ENCODE results near the gene CXCL14.

The CXCL14 gene

GRCh38 chr5:135568246-135568645, 10.5 kb downstream of the CXCL14 start:
- no peak for DNase-seq (ENCODE audit: low read depth in 2 of 2)

DNA sequence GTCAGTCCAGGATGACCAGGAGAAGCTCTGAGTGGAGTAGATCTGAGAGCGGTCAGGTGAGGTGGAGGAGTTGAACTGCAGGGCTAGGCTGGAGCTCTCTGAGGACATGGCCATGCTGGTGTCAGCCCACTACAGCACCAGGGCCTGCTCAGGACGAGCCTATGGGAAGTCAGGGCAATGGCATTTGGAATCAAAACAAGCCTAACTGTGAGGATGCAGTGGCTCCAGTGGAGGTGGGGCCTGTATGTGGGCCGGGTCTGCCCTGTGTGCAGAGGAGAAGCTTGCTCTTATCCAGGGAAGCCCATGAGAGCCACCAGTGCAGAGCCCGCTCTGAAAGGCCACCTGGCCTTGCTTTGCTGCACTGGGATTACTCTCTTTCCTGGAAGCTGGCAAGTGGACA, 11.1 kb downstream of the CXCL14 start:
- DNase-seq (ENCODE audit: low read depth in 2 of 2): no peak

GRCh38 chr5:135566422-135567400, 12.1 kb downstream of the CXCL14 start:
- no peak for DNase-seq (ENCODE audit: low read depth in 2 of 2)

DNA sequence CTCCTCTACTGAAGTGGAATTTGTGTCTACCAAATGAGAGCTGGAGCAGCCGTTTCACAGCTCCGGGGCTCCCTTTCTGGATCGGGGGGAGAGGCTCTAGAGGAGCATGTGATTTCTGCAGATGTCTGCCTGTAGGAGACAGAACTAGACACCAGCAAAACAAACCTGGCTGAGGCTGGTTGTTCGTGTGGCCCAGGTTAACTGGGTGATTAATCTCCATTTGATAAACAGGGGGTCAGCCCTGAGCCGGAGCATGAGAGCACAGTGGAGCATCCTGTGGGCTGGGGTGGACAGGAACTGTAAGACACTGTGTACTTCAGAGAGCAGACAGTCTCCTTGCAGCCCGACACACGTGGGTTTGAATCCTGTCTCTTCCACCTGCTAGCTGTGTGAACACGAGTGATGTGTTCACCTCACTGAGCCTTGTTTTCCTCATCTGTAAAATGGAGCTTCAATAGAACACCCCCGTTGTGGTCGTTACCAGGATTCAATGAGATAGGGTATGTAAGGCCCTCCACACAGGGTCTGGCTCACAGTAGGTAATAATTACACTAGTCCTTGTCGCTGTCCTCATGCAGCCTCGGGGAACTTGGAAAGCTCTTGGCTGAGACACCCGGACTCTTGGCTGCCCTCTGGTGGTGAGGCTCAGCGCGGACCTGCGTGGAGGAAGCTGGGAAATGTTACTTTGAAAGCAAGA, 12.9 kb downstream of the CXCL14 start:
- DNase-seq (ENCODE audit: low read depth in 2 of 2): peak; percentile 22 to 31

DNA sequence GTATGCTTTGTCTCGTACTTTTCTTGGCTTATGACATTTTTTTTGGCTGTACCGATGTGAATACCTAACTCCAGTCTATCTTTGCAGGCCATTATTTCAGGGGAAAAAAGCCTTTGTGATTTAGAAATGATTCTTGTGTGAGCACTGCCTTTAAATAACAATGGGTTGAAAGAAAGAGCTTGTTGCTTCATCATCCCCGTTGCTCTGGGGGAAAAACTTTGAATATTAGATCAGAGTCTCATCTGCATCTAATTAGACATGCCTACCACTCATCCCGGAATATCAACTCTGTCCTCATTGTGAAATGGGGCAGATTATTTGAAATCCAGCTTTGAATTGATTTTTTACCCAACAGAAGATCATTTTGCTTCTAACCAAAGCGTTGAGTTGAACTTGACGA, 13.5 kb downstream of the CXCL14 start:
- no peak for DNase-seq (ENCODE audit: low read depth in 2 of 2)

- no peak for DNase-seq (ENCODE audit: low read depth in 2 of 2)
Observed at GRCh38 chr5:135564331-135564730, 14.5 kb downstream of the CXCL14 start.

DNA sequence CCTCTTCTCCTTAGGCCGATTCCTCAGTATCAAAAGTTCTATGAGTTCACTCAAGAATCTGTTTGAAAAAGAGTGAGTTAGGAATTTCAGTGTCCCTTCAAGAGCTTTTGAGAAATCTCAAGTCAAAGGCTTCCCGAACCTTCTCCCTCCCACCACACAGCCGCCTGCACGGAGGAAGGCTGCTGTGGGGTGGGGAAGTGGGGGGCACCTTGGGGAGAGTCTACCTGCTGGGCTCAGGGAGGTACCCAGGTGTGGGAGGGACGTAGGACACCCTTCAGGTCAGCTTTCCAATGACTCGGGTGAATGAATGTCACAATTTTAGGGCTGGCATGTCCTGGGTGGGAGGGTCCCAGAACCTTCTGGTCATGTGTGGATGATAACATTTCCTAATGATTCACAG, 17.5 kb downstream of the CXCL14 start:
- DNase-seq (ENCODE audit: low read depth in 2 of 2): no peak

DNA sequence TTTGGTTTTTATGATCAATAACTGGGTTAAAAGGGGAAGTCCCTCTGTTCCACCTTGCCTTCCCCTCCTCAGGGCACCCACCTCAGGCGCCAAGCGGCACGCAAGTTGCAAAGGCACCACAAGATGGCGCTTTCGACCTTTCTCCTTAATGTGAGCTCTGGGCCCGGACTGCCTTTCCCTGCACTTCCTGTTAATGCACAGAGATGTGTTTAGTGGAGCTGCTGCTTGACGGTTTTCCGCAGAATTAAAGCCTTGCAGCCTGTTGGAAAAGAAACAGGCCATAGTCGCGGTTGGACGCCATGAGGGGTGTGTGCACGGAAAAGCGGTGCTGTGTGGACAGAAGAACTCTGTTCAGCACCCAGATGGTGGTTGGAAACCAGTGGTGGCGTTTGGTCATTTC, 17.9 kb downstream of the CXCL14 start:
- peak in 1 of 2 donors; percentile 8 for DNase-seq (ENCODE audit: low read depth in 2 of 2)

GRCh38 chr5:135559354-135559753, 19.4 kb downstream of the CXCL14 start:
- no peak for DNase-seq (ENCODE audit: low read depth in 2 of 2)

DNA sequence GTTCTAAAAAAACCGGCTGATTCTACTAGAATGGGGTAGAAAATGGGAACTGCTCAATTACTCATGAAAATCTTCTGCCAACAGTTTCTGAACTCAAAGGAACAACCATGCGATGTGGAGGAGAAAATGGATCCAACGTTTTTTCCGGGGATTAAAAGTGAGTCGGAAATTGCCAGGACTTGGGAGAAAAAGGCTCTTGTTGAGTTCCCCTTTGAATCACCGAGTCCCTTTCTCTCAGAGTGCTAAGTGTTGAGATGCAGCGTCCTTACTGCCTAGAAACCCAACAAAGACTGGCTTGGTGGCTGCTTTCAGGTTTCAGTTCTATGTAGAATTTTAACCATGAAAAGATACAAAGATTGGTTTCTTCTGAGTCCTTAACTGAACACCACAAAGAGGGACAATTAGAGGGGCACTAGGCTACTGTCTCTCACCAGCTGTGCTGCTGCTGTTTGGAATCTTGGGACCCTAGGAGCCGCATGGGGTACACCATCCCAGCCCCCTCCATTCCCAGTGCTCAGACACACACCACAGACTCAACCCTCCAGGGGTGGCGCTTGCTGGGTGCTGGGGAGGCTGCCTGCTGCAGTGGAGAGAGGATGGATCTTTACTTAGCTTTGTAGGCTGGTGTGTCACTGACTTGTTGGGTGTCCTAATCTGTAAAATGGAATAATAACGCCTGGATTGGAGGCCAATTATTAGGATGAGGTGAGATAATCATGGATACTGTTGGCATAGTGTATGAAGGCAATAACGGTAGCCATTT, 21.5 kb downstream of the CXCL14 start:
- DNase-seq (ENCODE audit: low read depth in 2 of 2): no peak

- no peak for DNase-seq (ENCODE audit: low read depth in 2 of 2)
Observed at GRCh38 chr5:135556620-135557019, 22.2 kb downstream of the CXCL14 start.

DNA sequence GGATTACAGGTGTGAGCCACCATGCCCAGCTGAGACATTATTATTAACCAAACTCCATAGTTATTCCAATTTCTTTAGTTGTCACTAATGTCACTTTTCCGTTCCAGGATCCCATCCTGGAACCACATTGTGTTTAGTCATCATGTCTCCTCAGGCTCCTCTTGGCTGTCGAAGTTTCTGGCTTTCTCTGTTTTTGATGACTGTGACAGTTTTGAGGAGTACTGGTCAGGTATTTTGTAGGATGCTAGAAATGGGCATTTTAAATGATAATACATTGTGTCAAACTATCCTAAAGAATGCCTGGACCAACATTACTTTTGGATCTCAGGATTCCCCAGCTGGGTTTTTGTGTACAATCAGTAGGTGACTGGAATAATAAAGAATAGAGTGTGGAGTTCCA, 23.3 kb downstream of the CXCL14 start:
- DNase-seq (ENCODE audit: low read depth in 2 of 2): no peak

- no peak for DNase-seq (ENCODE audit: low read depth in 2 of 2)
Observed at GRCh38 chr5:135553688-135554462, 24.9 kb downstream of the CXCL14 start.

DNA sequence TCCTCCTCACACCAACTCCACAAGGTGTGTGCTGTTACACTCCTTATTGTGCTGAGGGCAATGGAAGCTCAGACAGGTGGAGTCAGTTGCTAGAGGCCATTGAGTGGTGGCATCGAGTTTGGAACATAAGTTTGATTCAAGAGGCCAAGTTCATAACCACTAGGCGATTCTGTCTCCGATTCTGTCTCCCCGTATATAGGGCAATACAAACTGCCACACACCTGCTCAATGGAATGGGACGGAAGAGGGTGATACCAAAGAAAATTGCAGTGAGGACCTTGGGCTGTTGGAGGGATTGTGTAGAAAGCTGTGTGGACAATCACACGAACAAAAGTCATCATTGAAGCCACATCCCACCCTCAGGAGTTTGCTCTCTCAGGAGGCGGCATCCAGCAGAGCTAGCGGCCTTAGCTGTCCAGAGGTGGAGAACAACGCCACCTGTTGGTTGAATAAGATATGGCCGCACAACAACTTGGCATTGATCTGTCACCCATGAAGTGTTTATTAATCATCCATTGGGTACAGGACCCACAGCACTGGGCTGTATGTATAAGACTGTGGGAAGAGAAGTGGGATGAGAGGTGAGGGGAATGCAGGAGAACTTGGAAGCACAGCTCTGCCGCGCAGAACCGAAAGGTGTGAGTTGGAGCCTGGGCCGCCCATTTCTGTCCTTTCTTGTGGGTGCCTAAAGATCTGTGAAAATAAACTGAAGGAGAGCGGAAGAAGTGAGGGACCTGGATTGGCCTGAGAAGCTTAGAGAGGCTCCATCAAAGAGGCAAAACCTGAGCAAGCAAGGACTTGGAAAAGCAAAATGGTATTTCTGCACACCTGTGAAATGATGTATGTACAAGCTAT, 27.0 kb downstream of the CXCL14 start:
- DNase-seq (ENCODE audit: low read depth in 2 of 2): peak in 1 of 2 donors; percentile 6

DNA sequence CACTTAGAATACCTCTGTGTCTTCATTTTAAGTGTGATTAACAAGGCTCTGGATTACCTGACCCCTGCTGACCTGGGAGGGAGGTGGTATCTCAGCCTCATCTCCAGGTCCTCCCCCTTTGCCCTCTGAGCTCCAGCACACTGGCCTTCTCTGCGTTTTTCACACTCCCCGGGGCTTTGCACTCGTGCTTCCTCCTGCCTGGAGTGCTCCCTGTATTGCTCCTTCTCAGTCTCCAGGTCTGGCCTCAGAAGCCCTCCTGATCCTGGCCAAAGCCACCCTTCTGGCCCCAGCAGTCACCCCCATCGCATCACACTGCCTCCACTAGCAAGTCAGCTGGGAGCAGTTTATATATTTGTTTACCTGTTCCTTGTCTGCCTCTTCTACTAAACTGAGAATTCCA, 29.4 kb downstream of the CXCL14 start:
- DNase-seq (ENCODE audit: low read depth in 2 of 2): no peak

DNA sequence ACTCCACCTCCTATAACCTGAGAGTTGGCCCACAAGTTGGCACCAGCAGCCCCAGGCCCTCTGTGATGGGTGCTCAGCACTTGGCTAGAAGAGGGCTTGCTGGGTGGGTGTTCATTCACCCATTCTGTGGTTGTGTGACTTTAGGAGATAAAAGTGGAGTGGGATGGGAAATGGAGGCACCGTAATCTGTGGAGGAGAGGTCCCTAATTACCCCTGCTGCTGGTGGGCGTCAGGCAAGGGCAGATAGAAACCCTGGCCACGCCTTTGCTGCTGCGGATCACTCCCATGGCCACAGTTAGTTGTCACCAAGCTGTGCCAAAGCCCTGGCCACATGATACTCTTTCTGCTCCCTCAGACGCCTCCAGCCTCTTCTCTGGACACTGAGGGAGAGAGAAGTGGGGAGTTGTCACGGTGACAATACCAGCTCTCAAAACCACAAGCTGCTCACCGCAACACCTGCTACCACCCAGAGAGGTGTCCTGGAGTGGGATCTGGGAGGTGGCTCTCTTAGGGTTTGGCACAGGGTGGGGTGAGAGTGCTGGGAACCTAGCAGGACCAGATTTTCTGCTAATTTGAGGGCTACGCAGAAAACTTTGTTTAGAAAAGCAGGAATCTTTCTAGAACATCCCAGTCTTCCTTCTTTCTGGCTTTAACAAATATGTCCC, 31.1 kb downstream of the CXCL14 start:
- DNase-seq (ENCODE audit: low read depth in 2 of 2): no peak

DNA sequence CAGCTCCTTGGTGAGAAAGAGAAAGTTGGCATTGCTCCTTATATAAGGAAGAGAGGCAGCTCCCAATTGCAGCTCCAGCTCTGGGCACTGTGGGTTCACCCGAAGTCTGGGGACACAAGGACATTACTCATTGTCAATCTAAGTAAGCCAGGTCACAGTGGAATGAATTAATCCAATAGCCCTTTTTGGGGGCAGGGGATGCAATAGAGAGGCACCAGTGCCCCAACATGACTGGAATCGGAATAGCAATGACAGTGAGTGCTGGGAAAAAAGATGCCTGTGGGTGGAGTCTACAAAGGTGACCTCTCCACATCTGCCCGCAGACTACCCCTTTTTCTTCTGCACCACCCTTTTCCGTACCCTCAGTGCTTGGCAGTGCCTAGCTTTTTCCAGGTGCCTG, 31.9 kb downstream of the CXCL14 start:
- DNase-seq (ENCODE audit: low read depth in 2 of 2): no peak

GRCh38 chr5:135546101-135546500, 32.7 kb downstream of the CXCL14 start:
- no peak for DNase-seq (ENCODE audit: low read depth in 2 of 2)

- DNase-seq (ENCODE audit: low read depth in 2 of 2): no peak
Observed at GRCh38 chr5:135545099-135545498, 33.7 kb downstream of the CXCL14 start.

Data from activated CD8-positive, alpha-beta memory T cell treated with anti-CD3 and anti-CD28 coated beads for 4 hours (primary cell).